GM12891 (cell line): Measurements from ENCODE around the gene CPEB4.

Experiments
- PAX5 ChIP-seq: IDR thresholded peaks from 2 replicates; pipeline ENCODE4 v1.6.1; 2011; ENCODE audit warnings: low read length, moderate library complexity, mild to moderate bottlenecking; ENCODE audit not compliant: insufficient read depth, severe bottlenecking
- POLR2A ChIP-seq: IDR thresholded peaks from 2 replicates; pipeline ENCODE4 v1.6.1; 2011; ENCODE audit warnings: low read depth, low read length, control low read depth
- POLR2AphosphoS5 ChIP-seq: IDR thresholded peaks from 2 replicates; pipeline ENCODE4 v1.6.1; 2011; ENCODE audit warnings: low read depth, low read length, control low read depth
- POU2F2 ChIP-seq: IDR thresholded peaks from 2 replicates; pipeline ENCODE4 v1.6.1; 2011; ENCODE audit warnings: low read depth, mild to moderate bottlenecking, control low read depth, low read length, moderate library complexity
- SPI1 ChIP-seq: IDR thresholded peaks from 2 replicates; pipeline ENCODE4 v1.6.1; 2011; ENCODE audit warnings: low read depth, low read length, control low read depth
- TAF1 ChIP-seq: IDR thresholded peaks from 2 replicates; pipeline ENCODE4 v1.6.1; 2011; ENCODE audit warnings: low read depth, low read length, control low read depth

DNA sequence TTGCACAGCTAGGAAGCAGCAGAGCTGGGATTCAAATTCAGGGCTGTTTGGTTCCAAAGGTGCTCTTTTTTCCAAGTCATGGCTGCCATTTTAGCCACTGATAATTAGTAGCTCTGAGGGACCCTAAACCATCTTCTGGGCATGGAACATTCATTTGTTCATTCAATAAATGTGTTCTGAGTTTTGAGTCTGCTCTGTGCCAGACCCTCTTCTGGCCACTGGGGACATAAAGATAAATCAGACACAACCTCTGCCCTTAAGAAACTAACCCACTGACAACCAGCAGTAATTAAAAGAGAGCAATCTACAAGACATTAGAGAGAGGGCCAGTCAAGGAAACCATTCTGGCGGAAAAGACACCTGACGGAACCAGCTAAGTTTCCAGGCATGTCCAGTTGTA lies 2.0 kb upstream of the CPEB4 start:
- TF ChIP-seq POLR2AphosphoS5 (no peak), POLR2A (no peak), TAF1 (no peak), POU2F2 (no peak), SPI1 (no peak), PAX5 (no peak)
